ENCODE measurements around the gene ADARB2.
A peak's percentile ranks its signal among the peaks of the same experiment; 100 is the strongest.

ADARB2 gene

GRCh38 chr10:1648648-1649047 lies 88.7 kb downstream of the ADARB2 start:
- peak; percentile 54 for DNase-seq (ENCODE audit: low spot score)
- no peak for TF ChIP-seq CTCF (IDR thresholded peaks at IDR 0.05; ENCODE audit: borderline replicate concordance, control extremely low read depth, extremely low read depth, insufficient read depth, missing control alignments)
- in situ Hi-C loops (cut with MboI; ENCODE audit: low sequenced_read_pairs, unreplicated experiment), result no loop called here

- in situ Hi-C loops (cut with MboI; ENCODE audit: low sequenced_read_pairs, unreplicated experiment), result no loop called here
- DNase-seq (ENCODE audit: low spot score), result no peak
- no peak for TF ChIP-seq CTCF (IDR thresholded peaks at IDR 0.05; ENCODE audit: borderline replicate concordance, control extremely low read depth, extremely low read depth, insufficient read depth, missing control alignments)
Measured at GRCh38 chr10:1646332-1646731, 91.0 kb downstream of the ADARB2 start.

GRCh38 chr10:1645896-1646295 lies 91.4 kb downstream of the ADARB2 start:
- in situ Hi-C loops (cut with MboI; ENCODE audit: low sequenced_read_pairs, unreplicated experiment), result no loop called here

GRCh38 chr10:1644191-1644711 lies 93.1 kb downstream of the ADARB2 start:
- DNase-seq (ENCODE audit: low spot score), result no peak
- no peak for TF ChIP-seq CTCF (IDR thresholded peaks at IDR 0.05; ENCODE audit: borderline replicate concordance, control extremely low read depth, extremely low read depth, insufficient read depth, missing control alignments)
- in situ Hi-C loops (cut with MboI; ENCODE audit: low sequenced_read_pairs, unreplicated experiment), result no loop called here

More at GRCh38 chr10:1645896-1646295, 91.4 kb downstream of the ADARB2 start:
- no peak for TF ChIP-seq CTCF (IDR thresholded peaks at IDR 0.05; ENCODE audit: borderline replicate concordance, control extremely low read depth, extremely low read depth, insufficient read depth, missing control alignments)
- DNase-seq (ENCODE audit: low spot score), result no peak

GRCh38 chr10:1643908-1644179 lies 93.5 kb downstream of the ADARB2 start:
- no peak for TF ChIP-seq CTCF (IDR thresholded peaks at IDR 0.05; ENCODE audit: borderline replicate concordance, control extremely low read depth, extremely low read depth, insufficient read depth, missing control alignments)
- in situ Hi-C loops (cut with MboI; ENCODE audit: low sequenced_read_pairs, unreplicated experiment), result no loop called here
- DNase-seq (ENCODE audit: low spot score), result no peak

GRCh38 chr10:1643161-1643907 lies 94.0 kb downstream of the ADARB2 start:
- TF ChIP-seq CTCF (IDR thresholded peaks at IDR 0.05; ENCODE audit: borderline replicate concordance, control extremely low read depth, extremely low read depth, insufficient read depth, missing control alignments), result no peak
- in situ Hi-C loops (cut with MboI; ENCODE audit: low sequenced_read_pairs, unreplicated experiment), result no loop called here
- DNase-seq (ENCODE audit: low spot score), result peak; percentile 59

Measured in GM13976 (cell line).